Measurements from ENCODE around the gene FOXL2NB. TPM values are rescaled to one million over a fixed set of nuclear protein-coding genes. Genes with fewer than 3 reads are reported as not detected.

Gene FOXL2NB
- total RNA-seq, 1 experiment from 2014 or later: 0.35 TPM

DNA sequence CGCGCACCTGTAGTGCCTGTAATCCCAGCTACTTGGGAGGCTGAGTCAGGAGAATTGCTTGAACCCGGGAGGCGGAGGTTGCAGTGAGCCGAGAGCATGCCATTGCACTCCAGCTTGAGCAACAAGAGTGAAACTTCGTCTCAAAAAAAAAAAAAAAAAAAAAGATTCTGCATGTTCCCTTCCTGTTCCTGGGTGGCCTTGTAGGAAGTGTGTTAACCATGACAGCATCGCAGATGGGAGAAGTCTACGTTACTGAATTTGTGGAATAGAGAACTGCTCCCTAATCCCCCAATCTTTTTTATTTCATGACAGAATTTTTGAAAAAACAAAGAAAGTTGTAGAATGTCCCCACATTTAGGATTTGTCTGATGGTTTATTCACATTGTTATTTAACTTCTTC, 45.5 kb upstream of the FOXL2NB start:
- CTCF ChIA-PET: no interaction called here
- Mint-ChIP-seq H3K36me3 (ENCODE audit: insufficient read depth, unreplicated experiment) (no peaks in the 10 kb centered on the region), H3K27ac (ENCODE audit: unreplicated experiment) (no peak overlapping the region), H3K4me3 (ENCODE audit: low read depth, unreplicated experiment) (no peak overlapping the region), H3K9me3 (ENCODE audit: low read depth, unreplicated experiment) (no peaks in the 10 kb centered on the region), H3K27me3 (ENCODE audit: unreplicated experiment) (no peaks in the 10 kb centered on the region), H3K4me1 (ENCODE audit: low read depth, unreplicated experiment) (peaks cover 8% of the 10 kb centered on the region)
- no TSS peak for BruUV-seq (replicated peaks)
- intact Hi-C loops (cut with micrococcal nuclease; ENCODE audit: unreplicated experiment): no loop called here
- DNase-seq: no peak
- TF ChIP-seq, protein P1, sequence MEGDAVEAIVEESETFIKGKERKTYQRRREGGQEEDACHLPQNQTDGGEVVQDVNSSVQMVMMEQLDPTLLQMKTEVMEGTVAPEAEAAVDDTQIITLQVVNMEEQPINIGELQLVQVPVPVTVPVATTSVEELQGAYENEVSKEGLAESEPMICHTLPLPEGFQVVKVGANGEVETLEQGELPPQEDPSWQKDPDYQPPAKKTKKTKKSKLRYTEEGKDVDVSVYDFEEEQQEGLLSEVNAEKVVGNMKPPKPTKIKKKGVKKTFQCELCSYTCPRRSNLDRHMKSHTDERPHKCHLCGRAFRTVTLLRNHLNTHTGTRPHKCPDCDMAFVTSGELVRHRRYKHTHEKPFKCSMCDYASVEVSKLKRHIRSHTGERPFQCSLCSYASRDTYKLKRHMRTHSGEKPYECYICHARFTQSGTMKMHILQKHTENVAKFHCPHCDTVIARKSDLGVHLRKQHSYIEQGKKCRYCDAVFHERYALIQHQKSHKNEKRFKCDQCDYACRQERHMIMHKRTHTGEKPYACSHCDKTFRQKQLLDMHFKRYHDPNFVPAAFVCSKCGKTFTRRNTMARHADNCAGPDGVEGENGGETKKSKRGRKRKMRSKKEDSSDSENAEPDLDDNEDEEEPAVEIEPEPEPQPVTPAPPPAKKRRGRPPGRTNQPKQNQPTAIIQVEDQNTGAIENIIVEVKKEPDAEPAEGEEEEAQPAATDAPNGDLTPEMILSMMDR (IDR thresholded peaks at IDR 0.05; ENCODE audit: unreplicated experiment): no peak

DNA sequence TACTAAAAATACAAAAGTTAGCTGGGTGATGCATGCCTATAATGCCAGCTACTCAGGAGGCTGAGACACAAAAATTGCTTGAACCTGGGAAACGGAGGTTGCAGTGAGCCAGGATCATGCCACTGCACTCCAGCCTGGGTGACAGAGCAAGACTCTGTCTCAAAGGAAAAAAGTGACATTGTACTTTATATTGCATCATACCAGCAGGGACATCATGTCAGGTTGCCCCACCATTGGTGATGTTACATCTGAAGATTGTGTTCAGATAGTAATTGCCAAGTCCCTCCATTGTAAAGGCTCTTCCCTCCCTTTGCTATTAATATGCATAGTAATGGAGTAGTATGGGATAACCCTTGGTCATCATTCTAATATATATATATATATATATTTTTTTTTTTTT, 44.8 kb upstream of the FOXL2NB start:
- no peak overlapping the region for H3K4me3 Mint-ChIP-seq (ENCODE audit: low read depth, unreplicated experiment)
- CTCF ChIA-PET: interaction anchor here (0.6 kb wide), 1 partner anchor 13 kb away, joined by 4 read pairs; no protein-coding TSS in a partner anchor
- DNase-seq: no peak
- TF ChIP-seq, protein P1 (IDR thresholded peaks at IDR 0.05; ENCODE audit: unreplicated experiment): no peak
- no peaks in the 10 kb centered on the region for H3K27me3 Mint-ChIP-seq (ENCODE audit: unreplicated experiment)
- intact Hi-C loops (cut with micrococcal nuclease; ENCODE audit: unreplicated experiment): no loop called here
- H3K27ac Mint-ChIP-seq (ENCODE audit: unreplicated experiment): no peak overlapping the region
- H3K36me3 Mint-ChIP-seq (ENCODE audit: insufficient read depth, unreplicated experiment): no peaks in the 10 kb centered on the region
- H3K9me3 Mint-ChIP-seq (ENCODE audit: low read depth, unreplicated experiment): no peaks in the 10 kb centered on the region
- no TSS peak for BruUV-seq (replicated peaks)
- H3K4me1 Mint-ChIP-seq (ENCODE audit: low read depth, unreplicated experiment): peaks cover 8% of the 10 kb centered on the region

DNA sequence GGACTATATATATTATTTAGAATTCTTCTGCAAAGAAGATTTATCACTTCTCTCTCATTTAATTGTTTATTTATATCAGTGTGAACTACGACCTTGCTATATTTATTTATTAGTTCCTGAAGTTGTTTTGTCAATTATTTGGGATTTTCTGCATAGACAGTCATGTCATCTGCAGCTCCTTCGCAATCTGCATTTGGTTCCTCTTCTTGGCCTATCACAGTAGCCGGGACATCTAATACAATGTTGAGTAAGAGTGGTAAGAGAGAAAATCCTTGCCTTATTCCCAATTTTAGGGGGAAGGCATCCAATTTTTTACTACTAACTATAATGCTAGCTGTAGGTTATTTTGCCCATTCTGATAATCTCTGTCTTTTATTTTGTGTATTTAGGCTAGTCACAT, 39.5 kb upstream of the FOXL2NB start:
- CTCF ChIA-PET: interaction anchor here (1.2 kb wide), 1 partner anchor 9 kb away, joined by 3 read pairs; no protein-coding TSS in a partner anchor
- TF ChIP-seq, protein P1 (IDR thresholded peaks at IDR 0.05; ENCODE audit: unreplicated experiment): no peak
- H3K9me3 Mint-ChIP-seq (ENCODE audit: low read depth, unreplicated experiment): no peaks in the 10 kb centered on the region
- H3K36me3 Mint-ChIP-seq (ENCODE audit: insufficient read depth, unreplicated experiment): no peaks in the 10 kb centered on the region
- intact Hi-C loops (cut with micrococcal nuclease; ENCODE audit: unreplicated experiment): no loop called here
- H3K27me3 Mint-ChIP-seq (ENCODE audit: unreplicated experiment): no peaks in the 10 kb centered on the region
- no peak for DNase-seq
- H3K27ac Mint-ChIP-seq (ENCODE audit: unreplicated experiment): no peak overlapping the region
- H3K4me1 Mint-ChIP-seq (ENCODE audit: low read depth, unreplicated experiment): no peaks in the 10 kb centered on the region
- H3K4me3 Mint-ChIP-seq (ENCODE audit: low read depth, unreplicated experiment): no peak overlapping the region
- no TSS peak for BruUV-seq (replicated peaks)

DNA sequence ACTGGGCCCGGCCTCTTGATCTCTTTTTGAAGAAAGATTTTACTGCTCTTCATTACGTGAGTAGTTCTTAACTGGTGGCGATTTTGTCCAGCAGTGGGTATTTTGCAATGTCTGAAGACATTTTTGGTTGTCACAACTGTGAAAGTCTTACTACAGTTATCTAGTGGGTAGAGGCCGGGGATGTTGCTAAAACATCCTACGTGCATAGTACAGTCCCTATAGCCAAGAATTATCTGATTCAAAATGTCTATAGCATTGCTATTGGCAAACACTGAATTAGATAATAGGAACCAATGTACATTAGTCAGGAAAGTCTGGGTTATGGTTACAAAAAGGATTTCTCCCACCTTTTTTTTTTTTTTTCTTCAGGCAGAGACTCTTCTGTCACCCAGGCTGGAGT, 38.2 kb upstream of the FOXL2NB start:
- TF ChIP-seq, protein P1 (IDR thresholded peaks at IDR 0.05; ENCODE audit: unreplicated experiment): no peak
- BruUV-seq (replicated peaks): no TSS peak
- no peaks in the 10 kb centered on the region for H3K27me3 Mint-ChIP-seq (ENCODE audit: unreplicated experiment)
- H3K4me1 Mint-ChIP-seq (ENCODE audit: low read depth, unreplicated experiment): no peaks in the 10 kb centered on the region
- H3K36me3 Mint-ChIP-seq (ENCODE audit: insufficient read depth, unreplicated experiment): no peaks in the 10 kb centered on the region
- intact Hi-C loops (cut with micrococcal nuclease; ENCODE audit: unreplicated experiment): no loop called here
- no peaks in the 10 kb centered on the region for H3K9me3 Mint-ChIP-seq (ENCODE audit: low read depth, unreplicated experiment)
- no peak overlapping the region for H3K27ac Mint-ChIP-seq (ENCODE audit: unreplicated experiment)
- CTCF ChIA-PET: interaction anchor here (0.7 kb wide), 2 partner anchors 60 to 336 kb away, joined by 3 read pairs; no protein-coding TSS in a partner anchor
- H3K4me3 Mint-ChIP-seq (ENCODE audit: low read depth, unreplicated experiment): no peak overlapping the region
- no peak for DNase-seq
